Hepatocyte (in vitro differentiated cells): ENCODE measurements around the gene PHF2.

Experiments
- CTCF ChIP-seq: fragments of 200-600 bp; sonication (generic); IDR thresholded peaks from 2 replicates; pipeline ENCODE4 v1.5.1; 2016; ENCODE audit warnings: antibody characterized with exemption, mild to moderate bottlenecking; ENCODE audit not compliant: poor library complexity
- EZH2 ChIP-seq: fragments of 200-600 bp; sonication (generic); IDR thresholded peaks from 2 replicates; pipeline ENCODE4 v1.6.1; 2016; ENCODE audit warnings: antibody characterized with exemption, mild to moderate bottlenecking, borderline replicate concordance

- TF ChIP-seq CTCF (no peak), EZH2 (no peak)
These were observed 29.8 kb downstream of the PHF2 start for GRCh38 chr9:93606187-93606586.
